ENCODE data around the gene ZFR2.
"Not testable (repeated sequence)": the region's sequence is repeated elsewhere in the genome, so short reads cannot be mapped to it uniquely, and the experiment has no call there.

The ZFR2 gene

GRCh38 chr19:3868770-3869456 lies at the start of gene ZFR2:
Gene ZFR2, minus strand, starts transcription at chr19:3869038. Its CDS starts 21 bp downstream, at chr19:3869017.
- DNase-seq = no peak

GRCh38 chr19:3916033-3916432 lies 47.2 kb upstream of the ZFR2 start:
- DNase-seq = no peak

GRCh38 chr19:3914199-3914598 lies 45.4 kb upstream of the ZFR2 start:
- DNase-seq = no peak

GRCh38 chr19:3910105-3910504 lies 41.3 kb upstream of the ZFR2 start:
- no peak for DNase-seq

- no peak for DNase-seq
Measured at GRCh38 chr19:3908266-3909054, 39.6 kb upstream of the ZFR2 start.

- no peak for DNase-seq
Measured at GRCh38 chr19:3907626-3908265, 38.9 kb upstream of the ZFR2 start.

- no peak for DNase-seq
Measured at GRCh38 chr19:3904233-3904632, 35.4 kb upstream of the ZFR2 start.

GRCh38 chr19:3902317-3902973 lies 33.6 kb upstream of the ZFR2 start:
- no peak for DNase-seq

- DNase-seq = no peak
Measured at GRCh38 chr19:3899531-3900294, 30.9 kb upstream of the ZFR2 start.

- no peak for DNase-seq
Measured at GRCh38 chr19:3898426-3898825, 29.6 kb upstream of the ZFR2 start.

- DNase-seq = no peak
Measured at GRCh38 chr19:3897936-3898335, 29.1 kb upstream of the ZFR2 start.

GRCh38 chr19:3895788-3896187 lies 26.9 kb upstream of the ZFR2 start:
- DNase-seq = no peak

- DNase-seq = not testable (repeated sequence)
Measured at GRCh38 chr19:3894959-3895358, 26.1 kb upstream of the ZFR2 start.

GRCh38 chr19:3893509-3894179 lies 24.8 kb upstream of the ZFR2 start:
- DNase-seq = no peak

- no peak for DNase-seq
Measured at GRCh38 chr19:3890591-3890990, 21.8 kb upstream of the ZFR2 start.

GRCh38 chr19:3882041-3882384 lies 13.2 kb upstream of the ZFR2 start:
- DNase-seq = no peak

GRCh38 chr19:3881272-3882040 lies 12.6 kb upstream of the ZFR2 start:
- no peak for DNase-seq

- DNase-seq = no peak
Measured at GRCh38 chr19:3880471-3881271, 11.8 kb upstream of the ZFR2 start, which contains the start of gene ATCAY. Gene ATCAY, plus strand, starts transcription at chr19:3880685. Its CDS starts 5,083 bp downstream, at chr19:3885768.

- no peak for DNase-seq
Measured at GRCh38 chr19:3879656-3880055, 10.8 kb upstream of the ZFR2 start.

GRCh38 chr19:3874695-3875094 lies 5.9 kb upstream of the ZFR2 start:
- not testable (repeated sequence) for DNase-seq

Data from right hindlimb (tissue), 1 donor.